GM21717 (cell line): ENCODE measurements around the gene PPP1R37.

Experiments
- ATAC-seq: cut with Tn5 transposase; IDR thresholded peaks from one replicate; pipeline ENCODE4 v1.9.1; 2021; ENCODE audit warnings: mild to moderate bottlenecking, moderate library complexity; ENCODE audit not compliant: unreplicated experiment

The PPP1R37 gene

GRCh38 chr19:45070861-45071544, 22.0 kb upstream of the PPP1R37 start:
- ATAC-seq = no peak

- ATAC-seq = no peak
Measured at GRCh38 chr19:45071545-45071938, 21.4 kb upstream of the PPP1R37 start.

- no peak for ATAC-seq
Measured at GRCh38 chr19:45071969-45072790, 20.8 kb upstream of the PPP1R37 start.

- ATAC-seq = no peak
Measured at GRCh38 chr19:45074744-45075300, 18.2 kb upstream of the PPP1R37 start.

- ATAC-seq = peak; percentile 41
Measured at GRCh38 chr19:45075301-45076028, 17.5 kb upstream of the PPP1R37 start.

GRCh38 chr19:45076029-45076850, 16.7 kb upstream of the PPP1R37 start, which contains the start of gene ZNF296:
Gene ZNF296 (minus strand): TSS chr19:45076478. CDS start chr19:45076373, 105 bp downstream.
- ATAC-seq = peak; percentile 37

GRCh38 chr19:45076851-45077730, 15.9 kb upstream of the PPP1R37 start:
- no peak for ATAC-seq

- no peak for ATAC-seq
Measured at GRCh38 chr19:45078390-45079062, 14.5 kb upstream of the PPP1R37 start.

- peak; percentile 41 for ATAC-seq
Measured at GRCh38 chr19:45079063-45079910, 13.7 kb upstream of the PPP1R37 start, which contains the start of gene GEMIN7. Gene GEMIN7 (plus strand): TSS chr19:45079260. CDS start chr19:45090115, 10,855 bp downstream.

- ATAC-seq = no peak
Measured at GRCh38 chr19:45079911-45080370, 13.0 kb upstream of the PPP1R37 start.

GRCh38 chr19:45082170-45082569, 10.8 kb upstream of the PPP1R37 start:
- ATAC-seq = no peak

- no peak for ATAC-seq
Measured at GRCh38 chr19:45086480-45086879, 6.5 kb upstream of the PPP1R37 start.

GRCh38 chr19:45087531-45087930, 5.4 kb upstream of the PPP1R37 start:
- no peak for ATAC-seq

GRCh38 chr19:45090034-45090433, 2.9 kb upstream of the PPP1R37 start:
- no peak for ATAC-seq

GRCh38 chr19:45090606-45091005, 2.4 kb upstream of the PPP1R37 start:
- no peak for ATAC-seq

GRCh38 chr19:45091031-45091923, 1.7 kb upstream of the PPP1R37 start:
- ATAC-seq = peak; percentile 52

GRCh38 chr19:45094137-45094536, 1.2 kb downstream of the PPP1R37 start:
- ATAC-seq = no peak
